WERI-Rb-1 (cell line): Measurements from ENCODE around the gene FCRLA.

ENCODE experiments used
- DNase-seq: peaks from one replicate; pipeline ENCODE4 v3.0.0-alpha.2; 2020
- H3K27ac ChIP-seq: fragments of 250-450 bp; sonication (Bioruptor Pico); 2 replicates; pipeline ENCODE4 v1.5.1; 2020; ENCODE audit warnings: mild to moderate bottlenecking, moderate library complexity
- H3K27me3 ChIP-seq: fragments of 250-450 bp; sonication (Bioruptor Pico); 2 replicates; pipeline ENCODE4 v1.5.1; 2021; ENCODE audit warnings: mild to moderate bottlenecking, low read depth, moderate library complexity; ENCODE audit not compliant: insufficient read depth, severe bottlenecking
- H3K36me3 ChIP-seq: fragments of 250-450 bp; sonication (Bioruptor Pico); 2 replicates; pipeline ENCODE4 v1.5.1; 2020; ENCODE audit warnings: mild to moderate bottlenecking, moderate library complexity
- H3K4me3 ChIP-seq: 2 replicates; pipeline ENCODE4 v1.5.1; 2011; ENCODE audit warnings: low read depth, mild to moderate bottlenecking, control low read depth, low read length
- H3K9me3 ChIP-seq: fragments of 250-450 bp; sonication (Bioruptor Pico); 2 replicates; pipeline ENCODE4 v1.5.1; 2021; ENCODE audit warnings: mild to moderate bottlenecking, moderate library complexity; ENCODE audit not compliant: severe bottlenecking
- CTCF ChIP-seq: IDR thresholded peaks from 2 replicates; pipeline ENCODE4 v1.5.1; 2011; ENCODE audit warnings: low read depth, mild to moderate bottlenecking, control low read depth, inconsistent platforms, low read length

The FCRLA gene

GRCh38 chr1:161727256-161727924 is 20.4 kb downstream of the FCRLA start:
- H3K27ac ChIP-seq = no peak overlapping the region
- no peaks in the 10 kb centered on the region; the same call in 1 of the 2 replicates for H3K36me3 ChIP-seq
- TF ChIP-seq CTCF = no peak
- peaks cover 99% of the 10 kb centered on the region for H3K27me3 ChIP-seq
- no peaks in the 10 kb centered on the region for H3K9me3 ChIP-seq
- H3K4me3 ChIP-seq = peak overlapping the region; percentile 54
- DNase-seq = no peak

DNA sequence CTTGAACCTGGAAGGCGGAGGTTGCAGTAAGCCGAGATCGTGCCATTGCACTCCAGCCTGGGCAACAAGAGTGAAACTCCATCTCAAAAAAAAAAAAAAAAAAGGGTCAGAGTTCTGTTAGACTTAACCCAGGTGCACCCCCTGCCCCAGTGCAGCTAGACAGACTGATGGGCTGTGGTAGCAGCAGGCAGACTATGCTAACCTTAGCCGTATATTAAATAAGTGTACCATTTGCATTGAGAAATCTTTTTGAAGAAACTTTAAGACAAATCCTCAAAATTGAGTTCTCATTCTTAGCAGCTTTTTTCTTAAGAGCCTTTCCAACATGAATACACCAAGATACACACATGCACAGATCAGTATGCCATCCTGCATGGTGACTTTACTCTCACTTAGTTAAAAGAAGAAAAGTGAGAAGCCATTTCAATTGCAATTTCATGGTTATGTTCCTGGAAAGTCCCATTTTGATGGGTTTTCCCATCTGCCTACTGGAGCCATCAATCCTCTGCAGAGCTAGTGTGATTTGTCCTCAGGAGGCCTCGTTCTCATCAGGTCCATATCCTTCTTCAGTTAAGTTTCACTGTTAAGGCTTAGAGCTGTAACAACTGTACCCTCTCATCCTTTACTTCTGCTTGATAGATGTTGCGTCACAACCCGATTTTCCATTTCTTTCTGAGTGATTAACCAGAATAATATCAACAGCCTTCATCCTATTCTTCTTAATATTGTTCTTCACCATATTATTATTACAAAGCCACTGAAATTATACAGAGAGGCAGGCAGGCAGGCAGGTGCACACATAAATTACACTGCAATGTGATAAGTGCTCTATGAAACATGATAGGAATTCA is 21.6 kb downstream of the FCRLA start:
- Histone ChIP-seq H3K36me3 (no peaks in the 10 kb centered on the region; the same call in 1 of the 2 replicates), H3K27ac (no peak overlapping the region), H3K4me3 (no peak overlapping the region), H3K27me3 (peaks cover 99% of the 10 kb centered on the region), H3K9me3 (no peaks in the 10 kb centered on the region)
- no peak for TF ChIP-seq CTCF
- DNase-seq = no peak

DNA sequence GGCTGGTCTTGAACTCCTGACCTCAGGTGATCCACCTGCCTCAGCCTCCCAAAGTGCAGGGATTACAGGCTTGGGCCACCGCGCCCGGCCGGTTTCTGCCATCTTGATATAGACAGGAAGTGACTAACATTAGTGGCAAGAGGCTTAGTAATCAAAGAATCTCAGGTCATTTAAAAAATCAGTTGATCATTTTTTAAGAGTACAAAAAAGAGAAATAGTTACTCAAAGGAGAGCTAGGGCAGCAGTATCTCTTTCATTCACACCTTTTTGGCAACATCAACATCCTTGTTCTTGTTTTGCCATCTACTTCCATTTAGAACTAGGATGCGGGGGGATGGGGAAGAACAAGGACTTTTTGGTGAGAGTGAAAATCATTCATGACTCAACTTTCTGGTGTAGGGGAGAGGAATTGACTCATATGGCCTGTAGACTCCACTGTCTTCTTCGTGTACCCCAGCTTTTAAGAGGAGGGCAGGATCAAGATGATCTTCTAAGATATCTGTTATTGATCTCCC is 23.1 kb downstream of the FCRLA start:
- no peak overlapping the region for H3K4me3 ChIP-seq
- no peak overlapping the region for H3K27ac ChIP-seq
- peaks cover 99% of the 10 kb centered on the region for H3K27me3 ChIP-seq
- no peaks in the 10 kb centered on the region for H3K9me3 ChIP-seq
- DNase-seq = no peak
- H3K36me3 ChIP-seq = no peaks in the 10 kb centered on the region; the same call in 1 of the 2 replicates
- TF ChIP-seq CTCF = no peak

DNA sequence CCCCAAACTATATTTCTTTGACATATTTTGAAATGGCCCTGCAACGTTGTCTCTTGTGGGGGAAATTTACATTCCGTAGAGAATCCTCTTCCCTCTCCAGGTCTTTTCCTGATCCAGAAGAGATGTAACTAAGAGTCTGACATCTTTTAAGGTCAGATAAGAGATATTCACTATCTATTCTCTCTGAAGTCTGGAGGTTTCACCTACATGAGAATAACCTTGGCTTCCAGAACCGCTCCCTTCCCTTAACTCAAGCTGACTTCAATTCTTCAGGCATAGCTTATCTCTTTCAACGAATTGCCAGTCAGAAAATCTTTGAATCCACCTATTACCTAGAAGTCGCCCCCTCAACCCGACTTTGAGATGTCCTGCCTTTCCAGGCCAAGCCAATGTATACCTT is 24.2 kb downstream of the FCRLA start:
- no peaks in the 10 kb centered on the region for H3K9me3 ChIP-seq
- H3K27ac ChIP-seq = no peak overlapping the region
- no peak for DNase-seq
- TF ChIP-seq CTCF = no peak
- H3K4me3 ChIP-seq = no peak overlapping the region
- H3K36me3 ChIP-seq = no peaks in the 10 kb centered on the region; the same call in 1 of the 2 replicates
- peaks cover 99% of the 10 kb centered on the region for H3K27me3 ChIP-seq

- no peak overlapping the region for H3K27ac ChIP-seq
Observed at GRCh38 chr1:161731981-161732718, 25.1 kb downstream of the FCRLA start.

More at GRCh38 chr1:161731981-161732718, 25.1 kb downstream of the FCRLA start:
- TF ChIP-seq CTCF = no peak
- no peak overlapping the region for H3K4me3 ChIP-seq
- H3K36me3 ChIP-seq = no peaks in the 10 kb centered on the region
- peaks cover 100% of the 10 kb centered on the region for H3K27me3 ChIP-seq
- H3K9me3 ChIP-seq = no peaks in the 10 kb centered on the region
- DNase-seq = no peak
